Hematopoietic multipotent progenitor cell treated with erythropoietin and hydrocortisone succinate and interleukin-3 and kit ligand, for 8 days (in vitro differentiated cells): ENCODE measurements around the gene KRT40.
A peak's percentile ranks its signal among the peaks of the same experiment; 100 is the strongest.

Experiments used
- DNase-seq: peaks from one replicate; pipeline ENCODE4 v3.0.0-alpha.2; 2015

The KRT40 gene

DNA sequence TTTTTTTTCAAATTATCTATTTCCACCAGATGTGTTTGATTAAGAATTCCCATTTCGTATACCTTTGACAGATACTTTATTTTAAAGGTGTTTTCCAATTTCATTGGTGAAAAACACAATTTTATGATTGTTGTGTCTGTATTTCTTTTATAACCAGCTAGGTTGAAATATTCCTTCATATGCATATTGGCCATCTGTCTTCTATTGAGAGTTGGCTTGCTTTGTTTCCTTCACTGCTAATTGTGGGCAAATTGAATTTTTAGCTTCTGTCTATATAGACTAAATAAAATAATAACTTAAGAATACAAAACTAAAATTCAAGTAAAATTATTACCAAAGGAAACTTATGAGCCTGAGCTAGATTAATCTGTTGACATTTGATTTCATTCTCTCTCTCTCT, 11.0 kb upstream of the KRT40 start:
- DNase-seq, result no peak

DNA sequence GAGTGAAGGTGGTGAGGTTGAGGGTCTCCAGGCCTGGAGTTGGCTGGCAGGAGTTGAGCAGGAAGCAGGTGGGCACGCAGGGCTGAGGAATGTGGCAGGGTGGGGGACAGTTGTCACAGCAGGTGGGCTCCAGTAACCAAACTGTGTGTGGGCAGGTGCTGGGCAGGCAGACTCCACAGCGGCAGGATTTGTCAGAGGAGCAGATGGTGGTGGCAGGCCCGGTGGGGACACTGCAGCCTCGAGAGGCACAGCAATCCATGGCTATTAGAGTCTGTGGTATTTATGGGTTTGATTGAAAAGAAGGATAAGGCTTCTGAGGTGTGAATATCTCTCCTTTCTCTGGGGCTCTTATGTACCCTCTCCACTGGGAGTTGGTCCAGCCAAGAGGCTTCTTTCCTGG, 9.7 kb upstream of the KRT40 start, which contains the start of gene KRTAP3-3:
Gene KRTAP3-3 (minus strand): TSS at position 326 of the 400 bp plus-strand sequence. CDS start 67 bp downstream, at position 259.
- DNase-seq, result no peak

DNA sequence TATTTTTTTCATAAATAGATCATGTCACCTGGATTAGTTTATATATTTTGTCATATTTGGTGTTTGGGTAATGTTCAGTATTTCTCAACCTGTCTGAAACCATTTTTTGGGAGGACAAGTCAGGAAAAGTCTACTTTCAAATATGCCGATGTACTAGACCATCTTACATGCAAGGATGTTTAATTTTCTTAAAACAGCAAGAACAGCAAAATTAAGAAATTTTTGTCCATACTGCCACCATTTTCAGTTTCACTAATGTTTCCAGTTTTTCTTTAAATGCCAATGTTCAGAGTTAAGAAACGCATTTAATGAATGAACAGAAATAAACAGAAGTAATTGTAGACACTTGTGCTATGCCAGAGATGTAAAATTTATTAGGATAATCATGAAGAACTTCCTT, 9.0 kb upstream of the KRT40 start:
- no peak for DNase-seq

DNA sequence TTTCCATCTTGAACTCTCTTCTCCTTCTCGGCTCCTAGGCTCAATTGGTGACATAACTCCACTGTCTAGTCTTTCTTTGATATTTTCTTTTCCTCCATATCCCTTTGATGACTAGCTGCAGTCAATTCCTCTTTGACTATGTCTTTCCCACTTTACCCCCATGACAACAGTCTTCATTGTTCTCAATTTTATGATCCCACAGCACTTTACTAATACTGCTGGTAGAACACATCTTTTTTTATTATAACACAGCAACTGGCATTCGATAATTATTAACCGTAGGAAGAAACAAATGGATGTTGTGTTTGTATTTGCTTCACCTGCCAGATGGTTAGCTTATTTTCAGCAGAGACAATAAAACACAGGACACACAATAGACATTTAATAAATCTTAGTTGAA, 8.5 kb upstream of the KRT40 start:
- no peak for DNase-seq

DNA sequence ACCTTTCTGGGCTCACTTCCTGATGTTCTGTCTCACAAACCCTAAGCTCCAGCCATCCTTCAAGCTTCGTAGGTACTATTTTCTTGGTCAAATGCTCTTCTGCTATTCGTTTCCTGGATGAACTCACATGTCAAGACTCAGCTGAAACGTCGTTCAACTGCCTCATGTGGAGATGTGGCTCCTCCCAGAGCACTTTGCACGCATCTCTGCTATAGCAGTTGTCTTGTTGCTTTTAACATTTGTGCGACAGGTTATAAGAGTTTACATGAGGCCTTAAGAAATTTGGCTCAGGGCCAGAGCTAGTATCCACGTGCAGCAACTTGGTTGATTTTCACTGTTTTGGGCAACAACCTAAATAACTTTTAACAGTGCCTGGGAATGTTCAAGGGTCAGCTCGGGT, 2.8 kb upstream of the KRT40 start:
- no peak for DNase-seq

DNA sequence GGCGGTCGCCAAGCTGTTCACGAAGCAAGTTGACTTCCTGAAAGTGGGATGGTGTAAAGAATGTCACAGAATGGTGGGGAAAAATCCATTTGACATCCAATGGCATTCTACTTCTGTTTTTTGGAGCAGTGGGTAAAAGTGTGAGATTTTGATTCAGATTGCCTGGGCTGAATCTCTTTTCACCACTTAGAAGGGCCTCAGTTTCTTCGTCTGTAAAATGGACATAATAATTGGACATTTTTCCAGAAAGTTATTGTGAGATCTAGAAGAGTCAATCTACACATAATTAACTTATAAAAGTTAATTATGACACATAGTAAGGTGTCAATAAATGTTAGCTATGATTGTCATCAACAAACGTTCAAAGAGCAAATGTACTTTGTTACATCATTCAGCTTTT, 3.0 kb downstream of the KRT40 start:
- no peak for DNase-seq

DNA sequence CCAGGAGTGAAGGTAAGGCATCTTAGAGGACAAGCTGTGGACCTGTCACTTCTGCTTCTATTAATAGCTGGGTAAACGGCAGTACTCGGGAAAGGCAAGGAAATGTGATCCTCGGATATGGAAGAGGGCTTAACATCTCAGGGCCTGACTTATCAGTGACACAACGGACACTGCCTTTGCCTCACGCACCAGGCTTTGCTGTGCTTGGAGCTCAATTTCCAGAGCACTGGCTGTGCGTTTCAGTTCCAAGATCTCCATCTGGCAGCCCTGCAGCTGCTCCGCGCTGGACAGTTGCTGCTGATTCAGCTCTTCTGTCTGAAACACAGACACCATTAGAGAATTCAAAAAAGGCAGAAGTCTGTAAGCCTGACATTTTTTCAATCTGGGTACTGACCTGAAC, 3.5 kb downstream of the KRT40 start:
- DNase-seq, result no peak

DNA sequence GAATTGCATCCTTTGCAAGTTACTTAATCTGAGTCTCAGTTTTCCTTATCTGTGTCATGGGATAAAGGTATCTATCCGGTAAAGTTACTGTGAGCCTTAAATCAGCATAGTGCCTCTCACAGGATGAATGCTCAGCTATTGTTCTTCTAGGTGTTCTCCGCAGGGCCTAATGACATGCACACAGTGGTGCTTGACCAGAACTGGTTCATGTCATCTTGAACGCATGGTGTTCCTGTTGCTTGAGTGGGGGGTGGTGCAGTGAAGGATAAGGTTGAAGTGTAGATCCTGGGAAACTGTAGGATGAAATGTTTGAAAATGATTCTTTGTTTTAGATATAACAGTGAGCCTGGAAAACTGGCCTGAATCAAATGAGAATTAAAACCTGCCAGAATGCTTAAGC, 4.0 kb downstream of the KRT40 start:
- DNase-seq, result no peak

DNA sequence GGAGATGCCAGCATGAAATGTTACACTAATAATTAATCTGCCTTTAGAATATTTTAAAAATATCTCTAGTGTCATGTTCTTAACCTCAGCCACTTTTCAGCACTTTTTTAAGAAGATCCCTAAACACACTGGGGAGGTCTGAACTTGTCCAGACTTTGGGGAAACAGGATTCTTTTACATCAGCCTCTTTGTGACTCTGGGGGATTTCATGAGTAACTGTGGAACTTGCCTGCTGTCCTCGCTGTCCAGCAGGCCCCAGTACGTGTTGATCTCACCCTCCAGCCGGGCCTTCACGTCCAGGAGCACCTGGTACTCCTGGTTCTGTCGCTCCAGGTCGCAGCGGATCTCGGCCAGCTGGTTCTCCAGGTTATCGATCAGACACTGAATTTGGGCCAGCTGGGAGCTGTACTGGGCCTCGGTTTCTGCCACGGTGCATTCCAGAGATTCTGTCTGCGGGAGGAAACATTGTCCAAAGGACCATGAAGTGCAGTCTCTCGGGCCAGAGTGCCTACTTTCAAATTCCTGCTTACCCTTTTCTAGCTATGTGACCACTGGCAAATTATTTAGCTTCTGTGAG, 5.5 kb downstream of the KRT40 start:
- no peak for DNase-seq

DNA sequence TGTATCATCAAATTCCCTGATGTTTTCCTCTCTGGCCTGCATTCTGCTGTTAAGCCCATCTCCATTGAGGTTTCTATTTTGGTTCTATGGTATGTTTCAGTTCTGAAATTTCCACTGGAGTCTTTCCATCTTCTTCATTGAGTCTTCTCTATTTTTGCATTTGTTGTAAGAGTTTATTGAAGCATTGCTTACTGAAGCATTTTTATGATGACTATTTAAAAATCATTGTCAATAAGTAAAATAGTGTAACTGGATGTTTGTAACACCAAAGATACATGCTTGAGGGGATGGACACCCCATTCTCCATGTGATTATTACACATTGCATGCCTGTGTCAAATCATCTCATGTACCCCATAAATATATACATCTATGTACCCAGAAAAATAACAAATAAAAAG, 8.6 kb downstream of the KRT40 start:
- DNase-seq, result no peak

DNA sequence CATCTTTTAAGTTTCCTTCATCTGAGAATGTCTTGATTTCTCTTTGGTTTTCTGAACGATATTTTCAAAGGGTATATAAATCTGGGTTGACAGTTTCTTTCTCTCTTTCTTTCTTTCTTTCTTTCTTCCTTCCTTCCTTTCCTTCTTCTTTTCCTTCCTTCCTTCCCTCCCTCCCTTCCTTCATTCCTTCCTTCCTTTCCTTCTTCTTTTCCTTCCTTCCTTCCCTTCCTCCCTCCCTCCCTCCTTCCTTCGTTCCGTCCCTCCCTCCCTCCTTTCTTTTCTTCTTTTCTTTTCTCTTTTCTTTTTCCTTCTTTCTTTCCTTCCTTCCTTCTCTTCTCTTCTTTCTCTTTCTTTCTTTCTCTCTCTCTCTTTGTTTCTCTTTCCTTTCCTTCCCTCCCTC, 9.8 kb downstream of the KRT40 start:
- no peak for DNase-seq

DNA sequence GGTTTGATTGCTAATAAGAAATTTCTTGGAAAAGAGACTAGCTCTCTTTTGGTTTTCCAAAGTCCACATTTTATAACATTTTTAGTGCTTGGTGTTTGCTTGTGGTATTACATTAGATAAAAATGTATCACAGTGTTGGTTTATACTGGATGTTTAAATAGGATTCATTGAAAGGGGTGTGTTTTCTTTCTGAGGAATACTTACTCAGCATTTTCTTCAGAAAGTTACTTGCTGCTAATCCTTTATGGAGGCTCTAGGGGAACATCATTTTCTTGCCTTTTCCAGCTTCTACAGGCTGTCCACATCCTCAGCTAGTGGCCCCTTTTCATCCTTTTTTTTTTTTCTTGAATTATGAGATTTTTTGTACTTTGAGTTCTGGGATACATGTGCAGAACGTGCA, 16.5 kb downstream of the KRT40 start:
- no peak for DNase-seq

DNA sequence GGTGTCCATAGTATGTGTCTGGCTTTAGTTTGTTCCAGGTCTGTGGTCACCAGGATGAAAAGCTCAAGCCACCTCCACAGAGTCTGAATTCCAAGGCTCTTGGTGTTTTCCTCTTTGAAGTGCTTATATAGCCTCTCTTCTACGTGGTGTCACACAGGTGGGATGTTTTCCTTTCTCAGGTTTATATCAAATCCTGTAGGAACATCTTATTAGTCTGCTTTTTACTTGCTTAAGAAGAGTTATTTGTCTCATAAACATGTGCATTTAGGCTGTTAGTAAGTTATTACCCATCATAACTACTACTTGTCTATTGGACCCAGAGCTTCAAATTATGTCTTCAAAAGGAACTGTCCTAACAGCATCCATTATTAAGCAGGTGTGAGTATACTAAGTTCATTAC, 17.3 kb downstream of the KRT40 start, which contains the start of gene KRT39:
Gene KRT39 (minus strand): TSS at position 101 of the 400 bp plus-strand sequence. CDS start 92 bp downstream, at position 9.
- no peak for DNase-seq

DNA sequence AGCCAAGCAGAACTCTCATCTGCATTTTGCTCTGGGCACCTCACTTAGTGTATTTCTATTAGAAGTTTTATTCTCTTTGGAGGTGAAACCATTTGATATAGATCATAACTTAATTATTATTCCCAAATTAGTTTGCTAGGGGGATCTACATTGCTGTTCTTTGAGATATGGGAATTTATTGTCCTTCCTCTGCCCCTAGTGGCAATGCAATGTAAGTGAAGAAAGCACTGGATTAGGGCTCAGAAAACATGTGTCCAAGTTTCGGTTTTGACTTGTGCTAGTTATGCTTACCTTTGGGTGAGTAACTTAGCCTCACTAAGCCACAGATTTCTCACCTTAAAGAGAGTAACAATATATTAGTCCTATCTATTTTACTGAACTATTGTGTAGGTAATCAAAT, 20.3 kb downstream of the KRT40 start:
- peak; percentile 29 for DNase-seq

DNA sequence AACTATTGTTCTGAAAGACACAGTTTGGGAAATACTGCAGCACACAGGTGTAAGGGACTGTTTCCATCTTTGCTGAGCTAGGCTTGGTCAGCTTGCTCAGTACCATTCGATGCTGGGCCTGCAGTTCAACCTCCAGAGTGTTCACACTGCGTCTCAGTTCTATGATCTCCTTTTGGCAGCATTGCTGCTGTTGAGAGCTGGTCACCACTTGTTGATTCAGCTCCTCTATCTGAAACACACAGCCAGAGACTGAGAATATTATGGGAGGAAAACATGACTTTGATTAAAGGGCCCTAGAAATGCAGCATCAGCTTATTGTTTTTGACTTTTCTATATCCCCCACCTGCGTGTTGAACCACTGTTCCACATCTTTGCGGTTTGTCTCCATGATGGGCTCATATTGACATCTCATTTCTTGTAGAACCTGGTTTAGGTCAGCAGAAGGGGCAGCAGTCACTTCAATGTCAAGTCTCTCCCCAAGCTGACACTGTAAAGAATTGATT, 22.0 kb downstream of the KRT40 start:
- DNase-seq, result no peak

DNA sequence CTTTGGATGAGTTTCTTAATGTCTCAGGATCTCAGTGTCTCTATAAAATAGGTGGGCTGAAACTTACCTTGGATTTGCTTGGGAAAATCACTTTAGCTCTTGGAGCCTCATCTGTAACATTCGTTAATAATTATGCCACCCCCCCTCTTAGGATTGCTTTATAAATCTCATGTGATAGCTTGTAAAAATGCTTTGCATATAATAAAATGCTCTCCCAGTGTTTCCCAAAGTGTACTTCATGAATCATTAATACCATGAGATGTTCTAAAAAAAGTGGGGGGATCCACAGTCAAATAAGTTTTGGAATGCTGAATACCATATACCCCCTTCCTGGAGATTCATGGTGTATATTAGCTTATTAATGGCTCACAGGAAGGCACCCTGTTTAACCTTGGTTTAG, 22.5 kb downstream of the KRT40 start:
- no peak for DNase-seq

DNA sequence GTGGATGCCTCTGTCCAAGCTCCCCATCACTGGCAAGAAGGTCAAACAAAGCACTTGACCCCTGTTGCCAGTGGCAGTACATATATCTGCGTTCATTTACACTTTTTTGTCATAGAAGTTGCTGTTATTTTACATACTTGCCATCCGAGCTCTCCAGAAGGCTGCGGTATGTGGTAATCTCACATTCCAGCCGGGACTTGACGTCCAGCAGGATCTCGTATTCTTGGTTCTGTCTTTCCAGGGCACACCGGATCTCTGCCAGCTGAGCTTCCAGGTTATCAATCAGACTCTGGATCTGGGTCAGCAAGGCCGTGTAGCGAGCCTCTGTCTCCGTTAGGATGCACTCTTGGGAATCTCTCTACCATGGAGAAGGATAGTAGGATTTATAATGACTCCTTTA, 24.0 kb downstream of the KRT40 start:
- no peak for DNase-seq

DNA sequence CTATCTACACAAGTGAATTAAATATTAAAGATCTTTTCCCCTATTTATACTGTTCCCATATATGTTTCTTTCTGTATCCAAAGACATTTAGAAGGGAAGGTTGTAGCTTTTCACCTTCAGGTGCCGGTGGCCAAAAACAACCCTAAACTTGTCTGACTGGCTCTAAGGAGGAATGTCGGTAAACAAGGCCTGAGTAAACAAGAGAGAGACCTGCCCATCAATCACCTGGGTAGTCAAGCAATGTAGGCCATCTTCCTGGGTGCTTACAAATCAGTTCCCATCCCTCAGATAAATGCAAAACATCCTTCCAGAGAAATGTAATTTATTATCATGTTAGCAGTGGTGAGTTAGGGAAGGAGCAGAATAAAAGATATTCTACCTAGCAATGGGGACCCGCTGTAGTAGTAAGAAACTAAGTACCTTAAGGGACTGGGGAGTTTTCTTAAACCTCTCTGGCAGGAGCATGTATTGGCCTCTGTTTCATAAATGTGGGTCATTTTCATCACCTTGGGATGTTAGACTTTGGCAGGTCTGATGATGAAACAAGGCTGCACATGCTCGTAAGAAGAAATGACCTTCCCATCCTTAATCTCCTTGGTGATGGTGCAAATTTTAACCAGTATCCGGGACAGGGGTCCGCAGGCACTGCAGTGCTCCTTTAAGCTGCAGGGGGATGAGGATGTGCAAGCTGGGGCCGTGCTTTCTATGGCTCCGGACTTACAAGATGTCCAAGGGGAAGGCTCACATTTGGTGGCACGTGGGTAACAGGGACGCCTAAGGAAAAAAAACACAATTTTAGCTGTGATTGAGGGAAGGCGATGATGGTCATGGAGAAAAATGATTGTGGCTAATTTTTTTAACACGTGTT, 25.8 kb downstream of the KRT40 start:
- no peak for DNase-seq

DNA sequence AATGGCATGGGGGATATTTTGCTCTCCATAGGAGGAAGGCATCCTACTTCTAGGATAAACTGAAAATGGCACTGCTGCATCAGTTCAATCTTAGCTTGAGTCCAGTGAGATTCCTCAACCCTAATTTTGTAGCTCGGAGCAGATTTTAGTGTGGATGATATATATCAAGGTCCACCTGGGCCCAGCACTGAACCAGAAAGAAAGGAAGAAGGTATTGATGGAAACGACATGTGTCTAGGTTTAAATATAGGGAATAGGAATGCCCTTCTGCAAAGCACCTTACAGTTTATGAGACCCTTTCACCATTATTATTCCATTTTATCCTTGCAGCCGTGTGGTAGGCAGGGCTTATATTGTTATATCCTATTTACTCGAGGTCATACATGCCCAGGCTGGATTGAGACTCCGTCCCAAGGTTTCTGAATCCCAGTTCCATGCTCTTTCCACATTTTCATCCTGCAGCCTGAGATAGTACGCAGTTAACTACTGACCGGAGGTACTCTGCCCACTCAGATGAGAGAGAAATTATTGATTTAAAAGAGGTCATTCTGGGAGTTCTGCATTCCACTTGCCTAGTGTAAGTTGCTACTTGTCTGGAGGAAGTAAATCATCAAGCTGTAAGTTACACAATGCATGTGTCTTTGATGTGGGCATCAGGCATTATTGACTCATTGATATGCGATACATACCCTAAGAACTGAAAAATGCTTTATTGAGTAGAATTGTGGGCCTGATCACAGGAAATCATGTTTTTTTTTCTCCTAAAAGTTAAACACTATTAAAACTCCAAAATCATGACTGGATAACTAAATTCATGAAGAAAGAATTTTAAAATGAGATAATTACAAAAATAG, 27.5 kb downstream of the KRT40 start:
- no peak for DNase-seq

DNA sequence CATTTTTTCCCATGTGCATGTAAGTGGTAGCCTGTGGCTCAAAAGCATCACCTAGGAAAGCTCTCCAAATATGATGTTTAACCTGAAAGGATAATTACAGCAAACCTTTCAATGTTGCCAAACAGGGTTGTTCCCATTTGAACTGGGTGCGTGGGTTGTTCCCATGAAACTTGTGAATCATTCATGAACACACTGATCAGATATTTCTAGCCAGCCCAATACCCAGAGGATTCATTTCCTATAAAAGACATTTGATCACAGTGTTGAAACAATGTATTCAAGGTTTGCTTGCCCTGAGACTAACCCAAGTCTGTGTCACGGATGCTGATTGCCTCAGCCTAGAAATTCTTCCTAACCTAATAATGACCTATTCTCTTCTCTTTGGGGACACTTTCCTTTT, 30.2 kb downstream of the KRT40 start:
- no peak for DNase-seq

DNA sequence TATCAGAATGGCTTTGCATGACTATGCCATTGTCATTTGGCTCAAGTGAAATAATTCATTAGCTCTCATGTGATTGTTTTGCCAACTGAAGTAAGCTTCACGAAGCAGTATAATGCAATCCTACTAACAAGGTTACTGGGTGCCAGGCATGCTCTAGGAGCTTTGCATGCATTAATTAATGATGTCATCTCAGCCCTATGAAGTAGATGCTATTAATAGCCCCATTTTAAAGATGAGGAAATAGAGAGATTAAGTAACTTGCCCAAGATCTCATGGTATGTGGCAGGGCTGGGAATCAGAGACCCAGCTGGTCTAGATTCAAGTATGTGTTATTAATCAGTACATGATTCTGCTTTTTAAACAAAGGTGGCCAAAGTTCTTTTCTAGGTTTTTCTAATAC, 31.5 kb downstream of the KRT40 start:
- DNase-seq, result no peak

DNA sequence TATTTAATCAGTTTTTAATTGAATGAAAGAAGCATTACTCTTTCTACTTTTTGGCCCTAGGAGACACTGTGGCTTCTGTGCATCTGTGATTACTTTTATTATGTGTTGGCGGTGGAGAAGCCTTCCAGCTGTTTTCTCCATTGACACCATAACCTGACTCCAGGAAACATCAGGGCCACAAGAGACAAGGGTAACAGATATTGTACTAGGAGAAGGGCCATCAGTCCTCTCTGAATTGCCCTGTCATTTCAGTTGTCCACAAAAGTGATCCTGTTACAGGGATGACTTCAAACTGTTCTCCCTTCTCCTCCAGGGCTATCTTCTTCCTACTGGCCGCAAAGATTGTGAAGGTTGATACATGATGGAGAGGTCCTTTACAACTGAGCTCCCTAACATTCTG, 32.0 kb downstream of the KRT40 start:
- DNase-seq, result no peak

DNA sequence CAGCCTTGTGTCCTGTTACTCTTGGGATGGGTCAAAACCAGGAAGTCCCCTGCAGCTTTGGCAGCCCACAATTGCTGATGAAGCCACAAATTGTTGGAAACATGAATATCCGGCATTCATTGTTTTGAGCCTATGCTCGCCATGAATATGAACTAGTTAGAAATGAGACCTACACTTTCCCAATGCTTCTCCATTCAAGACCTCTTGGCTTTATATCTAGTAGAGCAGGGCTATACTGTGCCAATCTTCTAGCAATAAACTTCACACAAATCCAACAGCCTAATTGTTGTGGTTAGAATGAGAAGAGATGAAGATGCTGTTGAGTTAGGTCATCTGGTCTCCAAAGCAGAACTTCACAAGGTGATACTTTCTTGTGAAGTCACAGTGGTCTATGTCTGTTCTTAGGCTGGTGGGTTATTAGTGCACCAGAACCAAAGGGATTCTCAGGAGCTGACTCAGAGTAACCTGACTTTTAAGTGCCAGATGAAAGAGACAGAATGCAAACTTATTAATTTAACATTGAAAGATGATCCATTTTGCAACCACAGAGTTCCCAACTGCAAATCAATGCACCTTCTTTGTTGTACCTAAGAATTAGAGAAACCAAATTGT, 33.0 kb downstream of the KRT40 start:
- no peak for DNase-seq
